Lower leg skin (tissue), 3 donors: ENCODE results near the gene WDPCP.

Experiments used
- POLR2A ChIP-seq, 2 donors: fragments of 450-650 bp; IDR thresholded peaks; one replicate each; pipeline ENCODE4 v1.6.1; 2016 to 2017; ENCODE audit warnings: antibody characterized with exemption in 2 of 2, mild to moderate bottlenecking in 1 of 2, moderate library complexity in 1 of 2
- TF ChIP-seq, protein P1 (sequence below), 3 donors: fragments of 450-650 bp; IDR thresholded peaks; one replicate each; pipeline ENCODE4 v1.5.1; 2016; ENCODE audit warnings: antibody characterized with exemption in 3 of 3, mild to moderate bottlenecking in 3 of 3, moderate library complexity in 2 of 3

DNA sequence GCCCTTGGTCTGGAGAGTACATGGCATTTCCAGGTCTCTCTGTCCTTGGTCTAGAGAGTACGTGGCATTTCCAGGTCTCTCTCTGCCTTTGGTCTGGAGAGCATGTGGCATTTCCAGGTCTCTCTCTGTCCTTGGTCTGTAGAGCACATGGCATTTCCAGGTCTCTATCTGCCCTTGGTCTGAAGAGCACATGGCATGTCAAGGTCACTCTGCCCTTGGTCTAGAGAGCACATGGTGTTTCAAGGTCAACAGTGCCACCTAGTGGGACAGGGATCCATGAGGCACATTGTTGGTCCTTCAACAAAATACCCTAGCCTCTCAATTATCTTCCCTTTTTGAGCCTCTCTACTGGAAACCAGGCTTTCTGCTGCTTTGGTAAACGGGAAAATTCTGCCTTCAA, 287.4 kb downstream of the WDPCP start:
- TF ChIP-seq, protein P1, sequence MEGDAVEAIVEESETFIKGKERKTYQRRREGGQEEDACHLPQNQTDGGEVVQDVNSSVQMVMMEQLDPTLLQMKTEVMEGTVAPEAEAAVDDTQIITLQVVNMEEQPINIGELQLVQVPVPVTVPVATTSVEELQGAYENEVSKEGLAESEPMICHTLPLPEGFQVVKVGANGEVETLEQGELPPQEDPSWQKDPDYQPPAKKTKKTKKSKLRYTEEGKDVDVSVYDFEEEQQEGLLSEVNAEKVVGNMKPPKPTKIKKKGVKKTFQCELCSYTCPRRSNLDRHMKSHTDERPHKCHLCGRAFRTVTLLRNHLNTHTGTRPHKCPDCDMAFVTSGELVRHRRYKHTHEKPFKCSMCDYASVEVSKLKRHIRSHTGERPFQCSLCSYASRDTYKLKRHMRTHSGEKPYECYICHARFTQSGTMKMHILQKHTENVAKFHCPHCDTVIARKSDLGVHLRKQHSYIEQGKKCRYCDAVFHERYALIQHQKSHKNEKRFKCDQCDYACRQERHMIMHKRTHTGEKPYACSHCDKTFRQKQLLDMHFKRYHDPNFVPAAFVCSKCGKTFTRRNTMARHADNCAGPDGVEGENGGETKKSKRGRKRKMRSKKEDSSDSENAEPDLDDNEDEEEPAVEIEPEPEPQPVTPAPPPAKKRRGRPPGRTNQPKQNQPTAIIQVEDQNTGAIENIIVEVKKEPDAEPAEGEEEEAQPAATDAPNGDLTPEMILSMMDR (IDR thresholded peaks at IDR 0.05): no peak
- TF ChIP-seq POLR2A (IDR thresholded peaks at IDR 0.05): no peak
